HG03108 (cell line): ENCODE results near the gene HTATSF1.

Experiments used
- ATAC-seq: cut with Tn5 transposase; IDR thresholded peaks from one replicate; pipeline ENCODE4 v1.9.1; 2021; ENCODE audit warnings: moderate library complexity; ENCODE audit not compliant: unreplicated experiment

Gene HTATSF1, protein sequence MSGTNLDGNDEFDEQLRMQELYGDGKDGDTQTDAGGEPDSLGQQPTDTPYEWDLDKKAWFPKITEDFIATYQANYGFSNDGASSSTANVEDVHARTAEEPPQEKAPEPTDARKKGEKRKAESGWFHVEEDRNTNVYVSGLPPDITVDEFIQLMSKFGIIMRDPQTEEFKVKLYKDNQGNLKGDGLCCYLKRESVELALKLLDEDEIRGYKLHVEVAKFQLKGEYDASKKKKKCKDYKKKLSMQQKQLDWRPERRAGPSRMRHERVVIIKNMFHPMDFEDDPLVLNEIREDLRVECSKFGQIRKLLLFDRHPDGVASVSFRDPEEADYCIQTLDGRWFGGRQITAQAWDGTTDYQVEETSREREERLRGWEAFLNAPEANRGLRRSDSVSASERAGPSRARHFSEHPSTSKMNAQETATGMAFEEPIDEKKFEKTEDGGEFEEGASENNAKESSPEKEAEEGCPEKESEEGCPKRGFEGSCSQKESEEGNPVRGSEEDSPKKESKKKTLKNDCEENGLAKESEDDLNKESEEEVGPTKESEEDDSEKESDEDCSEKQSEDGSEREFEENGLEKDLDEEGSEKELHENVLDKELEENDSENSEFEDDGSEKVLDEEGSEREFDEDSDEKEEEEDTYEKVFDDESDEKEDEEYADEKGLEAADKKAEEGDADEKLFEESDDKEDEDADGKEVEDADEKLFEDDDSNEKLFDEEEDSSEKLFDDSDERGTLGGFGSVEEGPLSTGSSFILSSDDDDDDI

GRCh38 chrX:136497556-136498052 is at the start of gene HTATSF1:
Gene HTATSF1 (plus strand): TSS chrX:136497592. CDS start chrX:136497685, 93 bp downstream.
- ATAC-seq = peak; percentile 9

DNA sequence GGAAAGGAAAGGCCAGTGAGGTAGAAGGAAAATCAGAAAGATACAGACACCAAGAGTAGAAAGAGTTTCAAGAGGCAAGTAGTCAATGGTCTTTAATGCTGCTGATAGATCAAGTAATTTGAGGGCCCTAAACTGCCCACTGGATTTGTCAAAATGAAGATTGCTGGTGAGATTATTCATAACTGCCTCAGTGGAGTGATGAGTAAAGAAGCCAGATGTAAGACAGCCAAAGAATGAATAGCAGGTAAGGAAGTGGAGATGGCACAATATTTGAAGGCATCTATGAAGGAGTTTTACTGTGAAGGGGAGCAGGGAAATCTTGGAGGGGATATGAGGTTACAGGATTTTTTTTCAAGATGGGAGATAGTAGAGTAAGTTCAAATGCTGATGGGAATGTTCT is 49.4 kb upstream of the HTATSF1 start:
- no peak for ATAC-seq

DNA sequence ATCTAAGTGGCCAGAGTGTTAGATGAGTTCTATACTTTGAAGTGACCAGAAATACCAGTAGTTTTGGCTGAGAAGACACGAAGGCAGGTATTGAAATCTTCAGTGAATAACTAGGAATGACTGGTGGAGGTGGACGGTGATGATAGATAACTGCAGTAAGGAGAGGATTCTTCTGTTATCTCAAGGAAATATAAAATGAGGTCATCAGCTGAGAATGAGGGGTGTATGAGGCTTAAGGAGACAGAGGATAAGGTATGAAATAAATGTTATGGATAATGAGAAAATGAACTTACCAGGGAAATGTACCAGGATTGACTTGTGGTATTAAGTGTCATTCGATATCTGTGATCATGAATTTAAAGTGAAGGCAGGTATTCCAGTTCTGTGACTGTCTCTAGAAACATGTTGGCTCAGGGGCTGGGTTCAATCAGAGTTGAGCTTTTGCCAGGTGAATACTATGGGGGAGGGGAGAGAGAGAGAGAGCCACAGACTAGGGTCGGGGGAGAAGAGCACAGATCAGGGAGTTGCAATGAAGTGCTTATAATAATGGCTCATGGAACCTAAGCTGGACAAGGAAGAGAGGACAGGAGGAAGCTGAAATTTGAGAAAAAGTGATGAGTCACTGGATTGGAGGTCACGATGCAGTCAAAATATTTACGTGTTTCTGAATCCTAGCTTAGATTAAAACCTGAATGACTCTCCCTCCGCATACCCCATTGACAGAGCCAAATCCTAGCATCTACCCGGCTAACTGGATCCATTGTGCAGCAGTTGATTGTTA is 47.2 kb upstream of the HTATSF1 start:
- ATAC-seq = no peak

DNA sequence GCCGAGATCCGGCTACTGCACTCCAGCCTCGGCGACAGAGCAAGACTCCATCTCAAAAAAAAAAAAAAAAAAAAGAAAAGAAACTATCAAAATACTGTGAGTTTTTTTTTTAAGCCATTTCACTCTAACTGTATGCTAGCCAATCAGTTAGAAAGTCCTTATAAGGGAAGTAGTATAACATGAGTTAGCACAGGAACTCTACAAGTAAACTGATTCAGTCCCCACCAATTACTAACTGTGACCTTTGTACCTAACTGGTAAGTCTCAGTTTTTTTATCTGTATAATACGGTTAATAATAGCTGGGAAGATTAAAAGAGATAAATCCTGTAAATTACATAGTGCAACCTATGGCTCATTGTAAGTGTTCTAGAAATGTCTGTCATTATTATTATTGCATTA is 44.8 kb upstream of the HTATSF1 start:
- ATAC-seq = no peak

- no peak for ATAC-seq
These were observed 44.3 kb upstream of the HTATSF1 start for GRCh38 chrX:136453114-136453513.

GRCh38 chrX:136453771-136454170 is 43.6 kb upstream of the HTATSF1 start:
- ATAC-seq = no peak

DNA sequence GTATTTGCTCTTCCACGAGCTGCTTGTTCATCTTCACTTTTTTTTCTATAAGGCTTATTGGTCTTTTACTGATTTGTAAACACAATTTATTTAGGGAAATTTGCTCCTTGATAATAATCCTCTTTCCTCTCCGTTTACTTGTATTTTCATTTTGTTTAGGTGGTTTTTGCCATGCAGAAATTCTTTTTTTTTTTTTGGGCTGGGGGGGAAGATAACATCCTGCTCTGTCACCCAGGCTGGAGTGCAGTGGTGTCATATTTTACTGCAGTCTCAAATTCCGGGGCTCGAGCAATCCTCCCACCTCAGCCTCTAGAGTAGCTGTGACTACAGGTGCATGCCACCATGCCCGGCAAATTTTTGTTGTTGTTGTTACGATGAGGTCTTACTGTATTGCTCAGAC is 41.3 kb upstream of the HTATSF1 start:
- no peak for ATAC-seq

GRCh38 chrX:136457303-136457917 is 40.0 kb upstream of the HTATSF1 start:
- no peak for ATAC-seq

- ATAC-seq = no peak
These were observed 32.8 kb upstream of the HTATSF1 start for GRCh38 chrX:136464589-136464988.

GRCh38 chrX:136467303-136467702 is 30.1 kb upstream of the HTATSF1 start:
- ATAC-seq = no peak

- no peak for ATAC-seq
These were observed 28.8 kb upstream of the HTATSF1 start for GRCh38 chrX:136468391-136469103.

GRCh38 chrX:136473663-136474062 is 23.7 kb upstream of the HTATSF1 start:
- no peak for ATAC-seq

DNA sequence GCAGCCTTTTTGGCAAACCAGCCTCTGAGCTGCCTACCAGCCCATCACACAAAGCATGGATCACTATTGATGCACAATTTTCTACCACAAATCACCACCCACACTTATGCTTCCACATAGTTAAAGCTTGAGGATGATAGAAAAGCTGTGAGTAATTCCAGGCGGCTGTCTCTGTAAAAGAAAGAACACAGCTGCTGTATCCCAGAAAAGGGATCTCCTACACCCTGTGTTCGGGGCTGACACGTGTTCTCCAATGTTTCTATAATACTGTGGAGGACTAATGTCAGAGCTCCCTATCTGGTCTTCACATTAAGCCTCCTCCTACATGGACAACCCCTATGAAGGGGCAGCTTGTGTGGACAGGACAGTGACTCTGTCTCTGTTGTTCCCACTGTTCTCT is 22.2 kb upstream of the HTATSF1 start:
- ATAC-seq = no peak

DNA sequence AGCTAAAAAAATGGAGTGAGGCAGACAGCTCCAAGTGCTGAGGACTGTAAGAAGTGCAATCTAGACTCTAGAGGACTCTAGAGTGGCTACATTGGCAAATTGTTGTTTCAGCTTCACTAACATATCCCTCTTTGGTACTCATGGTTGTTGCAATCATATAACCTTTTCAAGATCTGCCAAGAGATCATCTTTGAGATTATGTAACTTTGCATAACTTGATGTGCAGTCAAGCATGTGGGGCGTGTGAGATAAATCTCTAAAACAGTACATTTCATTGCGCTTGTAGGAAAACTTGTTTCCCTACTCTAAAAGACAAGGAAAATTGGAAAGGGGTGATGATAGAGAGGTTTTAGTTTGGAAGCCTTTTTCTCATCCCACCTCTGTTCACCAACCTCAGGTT is 20.9 kb upstream of the HTATSF1 start:
- no peak for ATAC-seq

- ATAC-seq = no peak
These were observed 20.4 kb upstream of the HTATSF1 start for GRCh38 chrX:136477026-136477425.

- ATAC-seq = no peak
These were observed 17.0 kb upstream of the HTATSF1 start for GRCh38 chrX:136480383-136480782.

DNA sequence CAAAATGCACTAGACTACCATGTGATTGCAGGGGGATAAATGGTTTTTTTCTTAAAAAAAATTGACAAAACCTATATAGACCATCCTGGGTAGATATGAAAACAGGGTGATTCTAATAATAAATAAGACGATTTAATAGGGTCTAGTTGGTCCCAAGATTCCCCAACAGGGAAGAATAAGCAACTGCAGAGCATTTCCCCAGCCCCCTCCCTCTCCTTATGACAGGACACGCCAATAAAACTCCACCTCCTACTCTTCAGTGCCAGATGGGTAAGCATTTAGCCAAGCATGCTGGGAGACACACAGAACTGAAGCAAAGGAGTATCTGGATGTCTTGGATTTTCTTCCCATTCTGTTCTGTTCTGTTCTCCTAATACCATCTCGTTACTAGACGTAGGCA is 9.7 kb upstream of the HTATSF1 start, which contains the start of gene BRS3:
Gene BRS3, plus strand, starts transcription at position 301 of the 400 bp plus-strand sequence. CDS start 168 bp downstream, outside the sequence.
- no peak for ATAC-seq

GRCh38 chrX:136488706-136489105 is 8.7 kb upstream of the HTATSF1 start:
- ATAC-seq = no peak

GRCh38 chrX:136491832-136492231 is 5.6 kb upstream of the HTATSF1 start:
- no peak for ATAC-seq

GRCh38 chrX:136493011-136493410 is 4.4 kb upstream of the HTATSF1 start:
- ATAC-seq = no peak
